Small intestine (tissue), 7 donors: ENCODE results near the gene VWDE. TPM values are rescaled to one million over a fixed set of nuclear protein-coding genes. Genes with fewer than 3 reads are reported as not detected.
A peak's percentile ranks its signal among the peaks of the same experiment; 100 is the strongest.

Experiments used
- DNase-seq, 2 donors: peaks; one replicate each; pipeline versions ENCODE4 v3.0.0 to v3.0.0-alpha.2; 2013
- FAIRE-seq: peaks from 2 replicates; lab custom pipeline; 2012; peaks lifted over from hg19 to GRCh38; lab: Jason Lieb, UNC
- H3K27ac ChIP-seq, 3 donors: one replicate each; pipeline ENCODE4 v1.5.1; 2013; ENCODE audit warnings: low read length in 2 of 3, mild to moderate bottlenecking in 2 of 3, control low read depth in 1 of 3, inconsistent platforms in 1 of 3, low read depth in 1 of 3, moderate library complexity in 1 of 3
- H3K27me3 ChIP-seq, 3 donors: one replicate each; pipeline ENCODE4 v1.6.1; 2013; ENCODE audit warnings: low read length in 3 of 3, inconsistent platforms in 1 of 3; ENCODE audit not compliant: control insufficient read depth in 3 of 3, insufficient read depth in 3 of 3
- H3K36me3 ChIP-seq, 3 donors: one replicate each; pipeline ENCODE4 v1.6.1; 2013; ENCODE audit warnings: low read length in 3 of 3, inconsistent platforms in 1 of 3, low read depth in 1 of 3, mild to moderate bottlenecking in 1 of 3, moderate library complexity in 1 of 3; ENCODE audit not compliant: control insufficient read depth in 3 of 3, insufficient read depth in 2 of 3
- H3K4me1 ChIP-seq, 3 donors: one replicate each; pipeline ENCODE4 v1.6.1; 2013; ENCODE audit warnings: low read length in 2 of 3, inconsistent platforms in 1 of 3, low read depth in 1 of 3, mild to moderate bottlenecking in 1 of 3, moderate library complexity in 1 of 3; ENCODE audit not compliant: control insufficient read depth in 3 of 3, insufficient read depth in 2 of 3
- H3K4me3 ChIP-seq, 3 donors: one replicate each; pipeline ENCODE4 v1.5.1; 2013; ENCODE audit warnings: low read length in 3 of 3, control low read depth in 1 of 3, inconsistent platforms in 1 of 3, low read depth in 1 of 3, mild to moderate bottlenecking in 1 of 3, moderate library complexity in 1 of 3
- H3K9me3 ChIP-seq, 2 donors: one replicate each; pipeline ENCODE4 v1.6.1; 2013; ENCODE audit warnings: low read depth in 1 of 2, low read length in 1 of 2; ENCODE audit not compliant: control insufficient read depth in 2 of 2, insufficient read depth in 1 of 2
- WGBS, 3 donors: extraction: QIAGEN DNeasy Blood & Tissue Kit; methylation state at CpG; one replicate each; pipeline ENCODE4 v1.1.7; 2013; 5-methylcytosine and 5-hydroxymethylcytosine counted together
- polyA plus RNA-seq, 4 donors: library from polyadenylated mRNA; stranded (reverse) in 3 of 4; unstranded in 1 of 4; fragments of 200-250 nt in 3 of 4; fragments of 120-200 nt in 1 of 4; gene quantifications; one replicate each; pipeline versions ENCODE4 v1.2.1 to v1.2.3, GENCODE V29; 2013
- donor health status: healthy with polysubstance abuse.
- donor health status: control.
- donor health status: control.
- donor health status: Bipolar disorder and iron deficiency.
- donor health status: healthy.

VWDE gene
- polyA plus RNA-seq, 4 donors = 0.01 to 0.35 TPM; not detected in 2

GRCh38 chr7:12370249-12370648 lies 33.4 kb downstream of the VWDE start:
- FAIRE-seq (no peak), DNase-seq (no peak)
- H3K9me3 ChIP-seq = no peaks in the 10 kb centered on the region
- H3K36me3 ChIP-seq = no peaks in the 10 kb centered on the region
- no peak overlapping the region for H3K4me3 ChIP-seq
- no peaks in the 10 kb centered on the region for H3K4me1 ChIP-seq
- H3K27ac ChIP-seq = no peak overlapping the region
- 85 to 92% (median 91%) methylated on average over 7 of the region's 7 CpGs for WGBS, 3 donors
- H3K27me3 ChIP-seq = no peaks in the 10 kb centered on the region

GRCh38 chr7:12369756-12370155 lies 33.9 kb downstream of the VWDE start:
- H3K27me3 ChIP-seq = no peaks in the 10 kb centered on the region
- H3K4me3 ChIP-seq = no peak overlapping the region
- no peaks in the 10 kb centered on the region for H3K4me1 ChIP-seq
- H3K9me3 ChIP-seq = no peaks in the 10 kb centered on the region
- 75 to 85% (median 83%) methylated on average over 6 of the region's 6 CpGs for WGBS, 3 donors
- no peak overlapping the region for H3K27ac ChIP-seq
- no peaks in the 10 kb centered on the region for H3K36me3 ChIP-seq
- no peak for DNase-seq
- FAIRE-seq = no peak

- Histone ChIP-seq H3K27ac (no peak overlapping the region), H3K9me3 (no peaks in the 10 kb centered on the region), H3K27me3 (no peaks in the 10 kb centered on the region), H3K36me3 (no peaks in the 10 kb centered on the region), H3K4me3 (no peak overlapping the region), H3K4me1 (no peaks in the 10 kb centered on the region)
- FAIRE-seq (no peak), DNase-seq (no peak)
Observed at GRCh38 chr7:12369072-12369471, 34.6 kb downstream of the VWDE start.

- Histone ChIP-seq H3K4me3 (no peak overlapping the region), H3K36me3 (no peaks in the 10 kb centered on the region), H3K27me3 (no peaks in the 10 kb centered on the region), H3K9me3 (no peaks in the 10 kb centered on the region), H3K4me1 (no peaks in the 10 kb centered on the region), H3K27ac (no peak overlapping the region)
- DNase-seq (no peak), FAIRE-seq (no peak)
- whole genome bisulfite sequencing, 3 donors = 22 to 42% (median 30%) methylated on average over 2 of the region's 2 CpGs
Observed at GRCh38 chr7:12360948-12361347, 42.7 kb downstream of the VWDE start.

GRCh38 chr7:12358694-12359093 lies 45.0 kb downstream of the VWDE start:
- DNase-seq (no peak), FAIRE-seq (no peak)
- no peaks in the 10 kb centered on the region for H3K9me3 ChIP-seq
- H3K27me3 ChIP-seq = no peaks in the 10 kb centered on the region
- H3K36me3 ChIP-seq = no peaks in the 10 kb centered on the region
- H3K4me1 ChIP-seq = no peaks in the 10 kb centered on the region
- H3K27ac ChIP-seq = no peak overlapping the region
- no peak overlapping the region for H3K4me3 ChIP-seq

- DNase-seq = no peak
- H3K27ac ChIP-seq = no peak overlapping the region
- H3K4me3 ChIP-seq = no peak overlapping the region
- no peaks in the 10 kb centered on the region for H3K4me1 ChIP-seq
- H3K36me3 ChIP-seq = no peaks in the 10 kb centered on the region
- H3K27me3 ChIP-seq = no peaks in the 10 kb centered on the region
- WGBS, 3 donors = 7 to 40% (median 30%) methylated on average over 1 of the region's 1 CpG
- no peaks in the 10 kb centered on the region for H3K9me3 ChIP-seq
- no peak for FAIRE-seq
Observed at GRCh38 chr7:12357508-12357907, 46.2 kb downstream of the VWDE start.

GRCh38 chr7:12351843-12352242 lies 51.8 kb downstream of the VWDE start:
- FAIRE-seq (no peak), DNase-seq (no peak)
- Histone ChIP-seq H3K36me3 (no peaks in the 10 kb centered on the region), H3K27me3 (no peaks in the 10 kb centered on the region), H3K4me3 (no peak overlapping the region), H3K27ac (no peak overlapping the region), H3K4me1 (no peaks in the 10 kb centered on the region), H3K9me3 (no peaks in the 10 kb centered on the region)
- WGBS, 3 donors = 69 to 78% (median 76%) methylated on average over 4 of the region's 4 CpGs

- Histone ChIP-seq H3K36me3 (no peaks in the 10 kb centered on the region), H3K27me3 (no peaks in the 10 kb centered on the region), H3K9me3 (no peaks in the 10 kb centered on the region), H3K27ac (no peak overlapping the region), H3K4me3 (no peak overlapping the region), H3K4me1 (no peaks in the 10 kb centered on the region)
- peak in 1 of 2 donors; percentile 17 for DNase-seq
- WGBS, 3 donors = 85 to 91% (median 91%) methylated on average over 3 of the region's 3 CpGs
- no peak for FAIRE-seq
Observed at GRCh38 chr7:12350971-12351370, 52.7 kb downstream of the VWDE start.

GRCh38 chr7:12337095-12337494 lies 66.6 kb downstream of the VWDE start:
- H3K27ac ChIP-seq = no peak overlapping the region
- 87 to 93% (median 91%) methylated on average over 2 of the region's 2 CpGs for WGBS, 3 donors
- H3K27me3 ChIP-seq = no peaks in the 10 kb centered on the region
- no peak overlapping the region for H3K4me3 ChIP-seq
- H3K9me3 ChIP-seq = no peaks in the 10 kb centered on the region
- FAIRE-seq = no peak
- H3K36me3 ChIP-seq = no peaks in the 10 kb centered on the region
- no peak for DNase-seq
- H3K4me1 ChIP-seq = no peaks in the 10 kb centered on the region
